Gastrocnemius medialis (tissue), 4 donors: ENCODE measurements around the gene ASXL3.

Experiments used
- POLR2A ChIP-seq, 2 donors: fragments of 450-650 bp; IDR thresholded peaks; one replicate each; pipeline ENCODE4 v1.6.1; 2017; ENCODE audit warnings: antibody characterized with exemption in 2 of 2, mild to moderate bottlenecking in 2 of 2, moderate library complexity in 2 of 2
- TF ChIP-seq, protein P1 (sequence below), 5 experiments: fragments of 450-650 bp in 3 of 5; fragments of 200-600 bp in 2 of 5; sonication (generic) in 2 of 5; IDR thresholded peaks in 4 of 5; conservative IDR thresholded peaks in 1 of 5; 1 replicate in 4 of 5; 2 replicates in 1 of 5; pipeline ENCODE4 v1.5.1; 2016 to 2019; ENCODE audit warnings: antibody characterized with exemption in 5 of 5, mild to moderate bottlenecking in 3 of 5, moderate library complexity in 3 of 5

DNA sequence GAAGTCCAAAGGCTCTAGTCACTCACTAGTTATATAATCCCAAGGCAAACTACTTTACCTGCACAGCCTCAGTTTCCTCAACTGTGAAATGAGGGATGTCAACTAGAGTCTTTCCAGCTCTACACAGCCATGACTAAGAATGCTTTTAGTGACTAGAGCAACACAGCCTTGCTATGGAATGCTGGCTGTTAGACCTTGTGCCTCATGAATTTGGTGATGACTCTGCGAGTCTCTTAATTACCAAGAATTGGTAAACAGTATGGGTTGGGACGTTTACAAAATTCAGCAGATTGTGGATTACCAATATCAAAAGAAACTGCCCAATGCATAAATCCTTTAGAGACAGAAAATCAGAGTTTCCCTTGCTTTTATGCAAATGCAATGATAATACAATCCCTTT, 163.7 kb downstream of the ASXL3 start:
- TF ChIP-seq, protein P1, sequence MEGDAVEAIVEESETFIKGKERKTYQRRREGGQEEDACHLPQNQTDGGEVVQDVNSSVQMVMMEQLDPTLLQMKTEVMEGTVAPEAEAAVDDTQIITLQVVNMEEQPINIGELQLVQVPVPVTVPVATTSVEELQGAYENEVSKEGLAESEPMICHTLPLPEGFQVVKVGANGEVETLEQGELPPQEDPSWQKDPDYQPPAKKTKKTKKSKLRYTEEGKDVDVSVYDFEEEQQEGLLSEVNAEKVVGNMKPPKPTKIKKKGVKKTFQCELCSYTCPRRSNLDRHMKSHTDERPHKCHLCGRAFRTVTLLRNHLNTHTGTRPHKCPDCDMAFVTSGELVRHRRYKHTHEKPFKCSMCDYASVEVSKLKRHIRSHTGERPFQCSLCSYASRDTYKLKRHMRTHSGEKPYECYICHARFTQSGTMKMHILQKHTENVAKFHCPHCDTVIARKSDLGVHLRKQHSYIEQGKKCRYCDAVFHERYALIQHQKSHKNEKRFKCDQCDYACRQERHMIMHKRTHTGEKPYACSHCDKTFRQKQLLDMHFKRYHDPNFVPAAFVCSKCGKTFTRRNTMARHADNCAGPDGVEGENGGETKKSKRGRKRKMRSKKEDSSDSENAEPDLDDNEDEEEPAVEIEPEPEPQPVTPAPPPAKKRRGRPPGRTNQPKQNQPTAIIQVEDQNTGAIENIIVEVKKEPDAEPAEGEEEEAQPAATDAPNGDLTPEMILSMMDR (IDR thresholded peaks at IDR 0.05 in 4 of 5, conservative IDR thresholded peaks at IDR 0.05 in 1 of 5), result no peak
- no peak for TF ChIP-seq POLR2A (IDR thresholded peaks at IDR 0.05)
